CD4-positive, alpha-beta T cell treated with Interleukin-10 for 1 hour (primary cell): ENCODE measurements around the gene SERPINB1.

Experiments
- DNase-seq: peaks from one replicate; pipeline ENCODE4 v3.0.0-alpha.2; 2020

The SERPINB1 gene

DNA sequence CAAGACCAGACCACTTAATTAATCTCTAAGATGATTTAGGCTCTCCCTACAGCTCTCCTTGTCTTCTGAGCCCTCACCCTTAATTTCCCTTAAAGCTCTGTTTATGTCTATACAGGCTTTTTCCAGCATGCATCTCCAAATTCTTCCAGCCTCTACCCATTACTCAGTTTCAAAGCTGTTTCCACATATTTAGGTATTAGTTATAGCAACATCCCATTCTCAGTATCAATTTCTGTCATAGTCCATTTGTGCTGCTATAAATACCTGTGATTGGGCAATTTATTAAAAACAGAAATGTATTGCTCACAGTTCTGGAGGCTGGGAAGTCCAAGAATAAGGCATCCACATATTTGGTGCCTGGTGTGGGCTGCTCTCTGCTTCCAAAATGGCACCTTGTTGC is 2.3 kb upstream of the SERPINB1 start:
- no peak for DNase-seq

DNA sequence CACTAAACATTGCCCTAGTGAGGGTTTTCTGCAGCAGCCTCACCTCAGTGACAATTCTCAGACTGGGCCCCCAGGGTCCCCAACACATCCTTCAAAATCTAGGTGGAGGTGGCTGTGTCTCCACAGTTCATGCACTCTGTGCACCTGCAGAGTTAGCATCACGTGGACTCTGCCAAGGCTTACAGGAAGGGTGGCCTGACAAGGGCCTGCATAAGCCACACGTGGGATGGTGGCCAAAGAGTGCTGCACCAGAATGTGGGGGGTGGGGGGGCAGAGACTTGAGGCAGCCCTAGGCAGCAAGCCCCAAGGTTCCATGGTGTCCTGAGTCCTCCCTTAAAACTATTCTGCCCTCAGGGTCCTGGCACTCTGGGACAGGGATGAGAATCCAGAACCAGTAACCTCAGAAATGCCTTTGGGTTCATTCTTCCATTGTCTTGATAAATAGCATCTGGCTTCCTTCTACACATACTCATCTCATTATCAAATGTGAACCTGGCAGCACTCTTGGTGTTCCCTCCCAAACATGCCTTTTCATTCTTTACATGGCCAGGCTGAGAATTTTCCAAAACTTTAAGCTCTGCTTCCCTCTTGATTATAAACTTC is 1.6 kb upstream of the SERPINB1 start:
- DNase-seq, result no peak

DNA sequence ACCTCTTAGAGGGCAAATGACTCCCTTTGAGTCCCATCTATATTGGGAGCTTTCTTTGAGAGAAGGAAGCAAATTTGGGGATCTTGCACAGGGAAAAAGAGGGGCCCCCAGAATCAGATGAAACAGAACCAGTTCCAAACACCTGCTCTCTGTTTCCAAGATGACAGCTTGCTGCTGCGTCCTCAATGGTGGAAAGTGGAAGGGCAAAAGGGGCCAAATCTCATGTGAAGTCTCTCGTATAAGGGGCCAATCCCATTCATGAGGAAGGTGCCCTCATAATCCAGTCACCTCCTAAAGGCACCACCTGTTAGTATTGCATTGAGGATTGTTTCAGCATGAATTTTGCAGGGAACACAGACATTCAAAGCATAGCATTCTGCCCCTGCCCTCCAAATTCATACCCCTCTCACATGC is 483 bp upstream of the SERPINB1 start:
- no peak for DNase-seq

- no peak for DNase-seq
Measured at GRCh38 chr6:2840749-2841061, 958 bp downstream of the SERPINB1 start.

GRCh38 chr6:2839982-2840748 is 1.5 kb downstream of the SERPINB1 start:
- no peak for DNase-seq

GRCh38 chr6:2839195-2839981 is 2.3 kb downstream of the SERPINB1 start:
- no peak for DNase-seq

DNA sequence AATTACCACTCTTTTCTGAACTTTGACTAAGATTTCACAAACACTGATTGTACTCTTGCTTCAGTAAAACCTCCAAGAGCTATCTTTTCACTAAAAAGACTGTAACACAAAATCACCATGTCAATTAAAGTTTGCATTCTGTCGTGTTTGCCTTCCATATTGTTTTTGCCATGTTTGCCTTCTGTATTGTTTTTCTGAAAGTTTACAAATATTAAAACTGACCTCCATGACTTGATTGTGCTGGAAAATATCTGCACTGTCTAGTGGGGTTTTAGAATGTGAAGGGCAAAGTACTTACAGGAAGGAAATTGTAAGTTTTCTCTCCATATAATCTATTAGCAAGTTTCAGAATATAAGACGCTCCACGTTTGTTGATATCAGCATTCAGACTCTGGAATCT is 3.4 kb downstream of the SERPINB1 start:
- no peak for DNase-seq

DNA sequence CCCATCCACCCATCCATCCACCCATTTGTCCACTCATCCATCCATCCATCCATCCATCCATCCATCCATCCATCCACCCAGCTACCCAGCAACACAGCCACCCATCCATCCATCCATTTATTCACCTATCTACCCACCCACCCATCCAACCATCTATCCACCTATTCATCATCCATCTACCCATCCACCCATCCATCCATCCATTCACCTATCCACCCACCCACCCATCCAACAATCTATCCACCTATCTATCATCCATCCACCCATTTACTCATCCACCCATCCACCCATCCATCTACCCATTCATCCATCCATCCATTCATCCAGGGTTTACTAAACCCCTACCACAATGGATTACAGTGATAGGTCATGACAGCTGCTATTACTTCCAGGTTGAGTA is 7.4 kb downstream of the SERPINB1 start:
- DNase-seq, result no peak

GRCh38 chr6:2831392-2831791 is 10.3 kb downstream of the SERPINB1 start:
- no peak for DNase-seq

- DNase-seq, result no peak
Measured at GRCh38 chr6:2830183-2830582, 11.5 kb downstream of the SERPINB1 start.

DNA sequence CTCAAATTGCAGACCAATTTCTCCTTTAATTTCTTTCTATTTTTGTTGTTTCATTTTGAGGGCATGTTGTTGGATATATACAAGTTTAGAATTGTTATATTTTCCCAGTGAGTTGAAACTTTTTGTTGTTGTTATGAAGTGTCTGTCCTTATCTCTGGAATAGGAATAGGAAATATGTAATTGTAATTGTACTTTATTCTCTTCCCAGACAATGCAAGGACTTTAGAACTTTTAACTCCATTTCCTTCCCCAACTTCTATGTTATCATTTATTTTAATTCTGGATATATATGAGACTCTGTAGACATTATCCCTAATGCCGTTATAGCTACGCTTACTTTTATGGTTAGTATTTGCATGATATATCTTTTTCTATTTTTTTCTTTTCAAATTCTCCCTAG is 12.4 kb downstream of the SERPINB1 start:
- no peak for DNase-seq

DNA sequence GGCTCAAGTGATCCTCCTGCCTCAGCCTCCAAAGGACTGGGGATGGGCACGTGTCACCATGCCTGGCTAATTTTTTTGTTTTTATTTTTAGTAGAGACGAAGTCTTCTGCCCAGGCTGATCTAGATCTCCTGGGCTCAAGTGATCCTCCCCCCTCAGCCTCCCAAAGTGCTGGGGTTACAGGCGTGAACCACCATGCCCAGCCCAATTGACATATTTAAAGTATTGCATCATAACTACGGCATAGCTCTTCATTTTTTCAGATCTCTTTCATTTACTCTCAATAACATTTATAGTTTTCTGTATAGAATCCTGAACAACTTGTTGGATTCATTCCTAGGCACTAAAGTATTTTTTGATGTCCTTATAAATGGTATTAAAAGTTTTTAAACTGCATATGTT is 13.0 kb downstream of the SERPINB1 start:
- DNase-seq, result no peak

DNA sequence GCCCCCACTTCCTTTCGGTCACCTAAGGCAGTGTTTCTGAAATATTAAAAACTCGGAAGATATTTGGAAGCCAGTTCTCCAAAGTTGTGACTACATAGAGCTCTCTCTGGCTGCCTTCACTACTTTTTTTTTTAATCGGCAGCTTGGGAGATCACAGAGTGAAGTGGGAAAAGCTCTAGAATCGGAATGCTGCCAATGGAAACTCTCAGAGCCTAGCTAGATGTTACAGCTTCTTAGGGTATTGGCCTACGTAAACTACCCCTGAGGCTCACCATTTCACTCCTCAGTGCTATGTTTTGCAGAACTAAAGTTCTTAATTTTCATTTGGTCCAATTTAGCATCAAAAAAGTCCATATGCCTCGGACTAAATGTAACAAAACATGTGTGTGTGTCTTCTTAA is 14.5 kb downstream of the SERPINB1 start:
- DNase-seq, result no peak

DNA sequence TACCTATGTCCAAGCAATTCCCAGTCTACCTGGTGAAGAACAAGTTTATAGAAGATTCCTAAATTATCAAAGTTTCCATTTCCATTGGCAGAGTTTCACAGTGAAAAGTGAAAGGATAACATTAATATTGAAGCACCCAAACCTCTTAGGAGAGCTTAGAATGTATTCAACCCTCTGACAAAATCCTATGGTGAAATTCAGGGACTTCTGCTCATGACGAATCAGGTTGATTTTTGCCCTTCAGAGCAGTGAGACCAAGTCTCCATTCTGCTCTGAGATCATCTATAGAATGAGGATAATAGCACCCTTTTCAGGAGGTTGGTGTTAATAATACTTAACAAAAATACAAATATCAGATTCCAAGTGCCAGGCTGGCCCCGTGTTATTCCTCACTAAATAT is 15.5 kb downstream of the SERPINB1 start:
- no peak for DNase-seq

DNA sequence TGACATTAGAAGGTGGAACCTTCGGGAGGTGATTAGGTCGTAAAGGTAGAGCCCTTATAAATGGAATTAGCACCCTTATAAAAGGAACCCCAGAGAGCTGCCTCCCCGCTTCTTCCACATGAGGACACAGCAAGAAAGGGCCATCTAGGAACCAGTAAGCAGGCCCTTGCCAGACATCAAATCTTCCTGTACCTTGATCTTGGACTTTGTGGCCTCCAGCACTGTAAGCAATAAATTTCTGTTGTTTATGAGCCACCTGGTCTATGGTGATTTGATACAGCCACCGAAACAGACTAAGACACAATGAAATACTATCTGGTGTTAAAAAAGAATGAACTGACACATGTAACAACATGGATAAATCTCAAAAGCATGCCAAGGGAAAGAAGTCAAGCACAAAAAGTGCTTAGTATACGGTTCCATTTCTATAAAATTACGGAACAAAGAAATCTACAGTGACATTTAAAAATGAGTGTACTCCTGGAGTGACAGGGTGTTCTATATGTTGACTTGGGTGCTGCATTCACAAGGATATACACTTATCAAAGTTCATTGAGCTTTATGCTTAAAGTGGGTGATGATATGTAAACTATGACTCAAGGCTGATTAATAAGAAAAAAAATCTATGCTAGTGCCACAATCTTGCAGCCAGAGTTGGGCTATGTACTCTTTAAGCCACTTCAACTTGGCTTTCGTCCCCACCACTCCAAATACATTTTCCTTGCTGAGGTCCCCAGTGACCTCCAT is 18.4 kb downstream of the SERPINB1 start:
- DNase-seq, result no peak

GRCh38 chr6:2821554-2821953 is 20.1 kb downstream of the SERPINB1 start:
- no peak for DNase-seq

- DNase-seq, result no peak
Measured at GRCh38 chr6:2820415-2820814, 21.2 kb downstream of the SERPINB1 start.

GRCh38 chr6:2819978-2820377 is 21.7 kb downstream of the SERPINB1 start:
- DNase-seq, result no peak

GRCh38 chr6:2819115-2819514 is 22.5 kb downstream of the SERPINB1 start:
- no peak for DNase-seq

DNA sequence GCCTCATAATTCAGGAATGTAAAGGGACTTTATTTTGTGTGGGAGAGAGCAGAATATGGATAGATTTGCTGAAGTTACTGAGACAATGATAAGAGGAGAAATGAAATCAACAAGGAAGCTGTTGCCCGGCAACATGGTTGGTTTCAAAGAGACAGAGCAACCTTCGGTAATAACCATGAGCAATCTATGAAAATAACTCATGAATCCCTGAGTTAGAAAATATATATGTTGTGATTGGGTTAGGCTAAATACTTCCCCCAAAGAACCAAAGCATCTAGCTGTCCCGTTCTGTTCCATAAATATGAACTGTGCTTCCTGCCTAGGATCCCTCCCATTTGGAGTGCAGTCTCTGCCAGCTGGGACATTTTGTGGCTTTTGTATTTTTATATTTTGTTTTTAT is 23.1 kb downstream of the SERPINB1 start:
- DNase-seq, result no peak

DNA sequence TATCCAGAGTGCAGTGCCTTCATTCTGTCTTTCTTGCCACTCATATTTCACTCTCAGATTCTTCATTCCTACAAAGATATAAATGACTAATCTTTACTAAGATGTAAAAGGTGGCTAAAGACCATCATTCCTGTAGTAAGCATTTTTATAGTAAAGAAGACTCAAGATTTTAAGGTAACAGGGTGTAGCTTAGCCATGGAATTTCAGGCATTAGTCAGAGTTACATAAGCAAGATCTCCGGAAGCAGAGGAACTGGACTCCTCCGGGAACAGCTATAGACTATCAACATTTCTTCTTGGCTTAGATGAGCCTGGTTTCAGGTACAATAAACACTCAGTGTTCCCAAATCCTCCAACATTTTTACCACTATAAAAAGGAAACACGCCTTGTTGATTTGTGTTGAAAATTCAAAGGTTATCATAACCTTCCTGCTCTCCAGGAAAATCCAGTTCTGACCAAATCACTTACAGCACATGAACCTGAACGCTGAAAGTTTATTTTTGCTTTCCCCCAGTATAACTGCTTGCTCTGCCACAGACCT is 23.7 kb downstream of the SERPINB1 start:
- no peak for DNase-seq

- no peak for DNase-seq
Measured at GRCh38 chr6:2816158-2816557, 25.5 kb downstream of the SERPINB1 start.

DNA sequence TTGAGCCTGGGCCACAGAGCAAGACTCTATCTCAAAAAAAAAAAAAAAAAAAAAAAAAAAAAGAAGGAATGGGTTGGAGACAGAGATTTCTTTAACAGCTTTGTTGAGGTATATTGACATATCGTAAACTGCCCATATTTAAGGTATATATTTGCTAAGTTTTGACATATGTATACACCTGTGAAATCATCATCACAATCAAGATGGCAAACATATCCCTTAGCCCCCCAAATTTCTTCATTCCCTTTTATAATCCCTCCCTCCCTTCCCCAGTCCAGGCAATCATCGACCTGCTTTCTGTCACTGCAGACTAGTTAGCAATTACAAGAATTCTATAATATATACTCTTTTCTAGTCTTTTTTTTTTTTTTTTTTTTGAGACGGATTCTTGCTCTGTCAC is 29.0 kb downstream of the SERPINB1 start:
- DNase-seq, result no peak
